ENCODE measurements around the gene SMARCB1. TPM values are rescaled to one million over a fixed set of nuclear protein-coding genes. Genes with fewer than 3 reads are reported as not detected.

The SMARCB1 gene
- total RNA-seq, 1 experiment from 2014 or later: 88.2 TPM

DNA sequence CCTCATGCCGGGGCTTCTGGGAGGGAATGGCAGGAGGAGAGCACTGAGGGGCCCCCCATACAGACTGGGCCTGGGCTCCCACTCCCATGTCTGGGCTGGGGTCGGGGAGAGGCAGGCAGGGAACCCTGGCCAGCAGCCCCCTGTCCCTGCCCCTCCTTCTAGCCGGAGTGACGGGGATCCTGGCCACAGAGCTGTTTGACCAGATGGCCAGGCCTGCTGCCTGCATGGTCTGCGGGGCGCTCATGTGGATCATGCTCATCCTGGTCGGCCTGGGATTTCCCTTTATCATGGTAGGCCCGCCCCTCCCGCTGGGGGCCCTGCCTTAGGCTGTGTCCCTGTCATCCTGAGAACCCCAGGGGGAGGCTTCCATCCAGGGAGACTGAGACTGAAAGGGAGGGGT is 97.4 kb downstream of the SMARCB1 start:
- no peak for TF ChIP-seq CTCF (IDR thresholded peaks at IDR 0.05; ENCODE audit: unreplicated experiment)
- no peaks in the 10 kb centered on the region for H3K4me1 Mint-ChIP-seq (ENCODE audit: low read depth, unreplicated experiment)
- CTCF ChIA-PET: no interaction called here
- DNase-seq: no peak
- intact Hi-C loops (cut with micrococcal nuclease; ENCODE audit: unreplicated experiment): no loop called here
- no peak overlapping the region for H3K27ac Mint-ChIP-seq (ENCODE audit: unreplicated experiment)
- H3K36me3 Mint-ChIP-seq (ENCODE audit: insufficient read depth, unreplicated experiment): peaks cover 6% of the 10 kb centered on the region
- no peak overlapping the region for H3K4me3 Mint-ChIP-seq (ENCODE audit: low read depth, unreplicated experiment)
- no peaks in the 10 kb centered on the region for H3K27me3 Mint-ChIP-seq (ENCODE audit: unreplicated experiment)
- no peaks in the 10 kb centered on the region for H3K9me3 Mint-ChIP-seq (ENCODE audit: low read depth, unreplicated experiment)
- no TSS peak for BruUV-seq (replicated peaks)

Other genes with a start within 250 kb of the SMARCB1 start
- not detected in 2 replicates for gene IGLL1, start 206.7 kb upstream of the SMARCB1 start, total RNA-seq (2022)
- 1.1 and 1.9 TPM in 2 replicates for gene DRICH1, start 154.6 kb upstream of the SMARCB1 start, total RNA-seq (2022)
- gene RGL4, start 96.0 kb upstream of the SMARCB1 start, total RNA-seq (2022): not detected in 2 replicates
- 6.5 and 6.6 TPM in 2 replicates for gene ZNF70, start 35.9 kb upstream of the SMARCB1 start, total RNA-seq (2022)
- gene VPREB3, start 32.5 kb upstream of the SMARCB1 start, total RNA-seq (2022): 0.86 TPM in 1 of 2 replicates, not detected in the other
- gene C22orf15, start 24.0 kb upstream of the SMARCB1 start, total RNA-seq (2022): not detected in 2 replicates
- gene CHCHD10, start 19.0 kb upstream of the SMARCB1 start, total RNA-seq (2022): 155 and 181 TPM in 2 replicates
- gene MMP11, start 14.1 kb upstream of the SMARCB1 start, total RNA-seq (2022): 2.0 and 3.4 TPM in 2 replicates
- 2.9 and 3.7 TPM in 2 replicates for gene DERL3, start 52.0 kb downstream of the SMARCB1 start, total RNA-seq (2022)
- gene SLC2A11, start 70.9 kb downstream of the SMARCB1 start, total RNA-seq (2022): 18.9 and 32.8 TPM in 2 replicates
- 669 and 679 TPM in 2 replicates for gene MIF, start 107.4 kb downstream of the SMARCB1 start, total RNA-seq (2022)
- gene GSTT2B, start 174.2 kb downstream of the SMARCB1 start, total RNA-seq (2022): 3.6 and 5.4 TPM in 2 replicates
- gene DDTL, start 179.9 kb downstream of the SMARCB1 start, total RNA-seq (2022): 3.4 and 4.1 TPM in 2 replicates
- 101 and 115 TPM in 2 replicates for gene DDT, start 187.5 kb downstream of the SMARCB1 start, total RNA-seq (2022)
- 0.64 and 0.85 TPM in 2 replicates for gene GSTT2, start 193.2 kb downstream of the SMARCB1 start, total RNA-seq (2022)
- gene GSTT4, start 218.5 kb downstream of the SMARCB1 start, total RNA-seq (2022): not detected in 2 replicates
- 57.0 and 59.3 TPM in 2 replicates for gene CABIN1, start 224.3 kb downstream of the SMARCB1 start, total RNA-seq (2022)